GM23248 (cell line): ENCODE data around the gene DPH1. TPM values are rescaled to one million over a fixed set of nuclear protein-coding genes. Genes with fewer than 3 reads are reported as not detected.

Experiments used
- DNase-seq: peaks from one replicate; pipeline ENCODE4 v3.0.0-alpha.2; 2015
- H2AFZ ChIP-seq: fragments of 200-600 bp; sonication (generic); 2 replicates; pipeline ENCODE4 v1.6.1; 2016; ENCODE audit warnings: antibody characterized with exemption
- H3F3A ChIP-seq: fragments of 200-600 bp; sonication (generic); 2 replicates; pipeline ENCODE4 v1.6.1; 2016; ENCODE audit warnings: mild to moderate bottlenecking, antibody characterized with exemption, mixed run types; ENCODE audit not compliant: insufficient read depth
- H3K27ac ChIP-seq: fragments of 200-600 bp; sonication (generic); 2 replicates; pipeline ENCODE4 v1.5.1; 2016; ENCODE audit warnings: mild to moderate bottlenecking
- H3K27me3 ChIP-seq: fragments of 200-600 bp; sonication (generic); replicated peaks from 2 replicates; pipeline ENCODE4 v1.6.1; 2016; ENCODE audit warnings: mild to moderate bottlenecking; ENCODE audit not compliant: insufficient read depth
- H3K36me3 ChIP-seq: fragments of 200-600 bp; sonication (generic); 2 replicates; pipeline ENCODE4 v1.6.1; 2016; ENCODE audit warnings: low read depth, mild to moderate bottlenecking
- H3K4me1 ChIP-seq: fragments of 200-600 bp; sonication (generic); 2 replicates; pipeline ENCODE4 v1.6.1; 2016; ENCODE audit warnings: mild to moderate bottlenecking; ENCODE audit not compliant: insufficient read depth
- H3K4me2 ChIP-seq: fragments of 200-600 bp; sonication (generic); one replicate; pipeline ENCODE4 v1.6.1; 2016; ENCODE audit warnings: mild to moderate bottlenecking; ENCODE audit not compliant: unreplicated experiment
- H3K4me3 ChIP-seq: fragments of 200-600 bp; sonication (generic); 2 replicates; pipeline ENCODE4 v1.5.1; 2016; ENCODE audit warnings: mild to moderate bottlenecking
- H3K79me2 ChIP-seq: fragments of 200-600 bp; sonication (generic); 2 replicates; pipeline ENCODE4 v1.6.1; 2016; ENCODE audit warnings: mild to moderate bottlenecking; ENCODE audit not compliant: insufficient read depth
- H3K9ac ChIP-seq: fragments of 200-600 bp; sonication (generic); 2 replicates; pipeline ENCODE4 v1.6.1; 2016; ENCODE audit warnings: mild to moderate bottlenecking
- H3K9me2 ChIP-seq: fragments of 200-600 bp; sonication (generic); 2 replicates; pipeline ENCODE4 v1.6.1; 2016; ENCODE audit warnings: mixed run types, mild to moderate bottlenecking, moderate library complexity; ENCODE audit not compliant: insufficient read depth
- H3K9me3 ChIP-seq: fragments of 200-600 bp; sonication (generic); one replicate; pipeline ENCODE4 v1.6.1; 2017; ENCODE audit warnings: low read depth
- H4K20me1 ChIP-seq: fragments of 200-600 bp; sonication (generic); 2 replicates; pipeline ENCODE4 v1.6.0; 2016; ENCODE audit not compliant: insufficient read depth
- EZH2 ChIP-seq: fragments of 200-600 bp; sonication (generic); IDR thresholded peaks from 2 replicates; pipeline ENCODE4 v1.6.1; 2018; ENCODE audit warnings: antibody characterized with exemption, mild to moderate bottlenecking; ENCODE audit not compliant: insufficient read depth, poor library complexity, severe bottlenecking
- EZH2phosphoT487 ChIP-seq: fragments of 200-600 bp; sonication (generic); IDR thresholded peaks from 2 replicates; pipeline ENCODE4 v1.6.1; 2018; ENCODE audit warnings: antibody characterized with exemption, moderate library complexity, mild to moderate bottlenecking, low read depth; ENCODE audit not compliant: insufficient read depth
- WGBS, 2 experiments: methylation state at CpG; one replicate each; pipeline ENCODE4 v1.1.6; 2015 to 2017; ENCODE audit warnings: low lambda C conversion rate in 2 of 2, low coverage in 1 of 2; ENCODE audit errors: missing lambda C conversion rate in 2 of 2; 5-methylcytosine and 5-hydroxymethylcytosine counted together
- in situ Hi-C: fragments of 300-500 bp; cut with MboI; formaldehyde crosslinking; loops from 2 replicates; pipeline ENCODE4 v1.15.0; 2020
- polyA plus RNA-seq: library from polyadenylated mRNA; unstranded; fragments of >200 nt; fragmentation: Nextera tagmentation; extraction: Ambion mirVana; gene quantifications from 2 replicates; pipeline ENCODE4 v1.2.1, GENCODE V29; 2016
- total RNA-seq: library from RNA; depleted of rRNA; stranded (reverse); fragments of >200 nt; shearing (Covaris generic); gene quantifications from 2 replicates; pipeline ENCODE4 v1.2.3, GENCODE V29; 2014

DPH1 gene
- total and polyA plus RNA-seq, 2 experiments from 2014 or later: 41.2 to 58.1 TPM

GRCh38 chr17:2040942-2041560 lies 11.1 kb downstream of the DPH1 start:
- Histone ChIP-seq H3K4me2 (peak overlapping the region; percentile 95), H3F3A (peaks cover 34% of the 10 kb centered on the region), H3K27me3 (no peaks in the 10 kb centered on the region), H3K27ac (peak overlapping the region; percentile 85), H3K9ac (peak overlapping the region; percentile 92), H2AFZ (peak overlapping the region; percentile 69; the same call in 1 of the 2 replicates), H4K20me1 (no peaks in the 10 kb centered on the region), H3K36me3 (peaks cover 12% of the 10 kb centered on the region; the same call in 1 of the 2 replicates), H3K79me2 (peaks cover 30% of the 10 kb centered on the region), H3K9me2 (no peaks in the 10 kb centered on the region), H3K4me1 (peaks cover 25% of the 10 kb centered on the region), H3K4me3 (peak overlapping the region; percentile 89), H3K9me3 (no peaks in the 10 kb centered on the region)
- no peak for TF ChIP-seq EZH2
- TF ChIP-seq EZH2phosphoT487: no peak
- no peak for DNase-seq
- in situ Hi-C loops: no loop called here
- WGBS, 2 experiments: 44 to 47% methylated on average over 15 to 16 of the region's 16 CpGs

DNA sequence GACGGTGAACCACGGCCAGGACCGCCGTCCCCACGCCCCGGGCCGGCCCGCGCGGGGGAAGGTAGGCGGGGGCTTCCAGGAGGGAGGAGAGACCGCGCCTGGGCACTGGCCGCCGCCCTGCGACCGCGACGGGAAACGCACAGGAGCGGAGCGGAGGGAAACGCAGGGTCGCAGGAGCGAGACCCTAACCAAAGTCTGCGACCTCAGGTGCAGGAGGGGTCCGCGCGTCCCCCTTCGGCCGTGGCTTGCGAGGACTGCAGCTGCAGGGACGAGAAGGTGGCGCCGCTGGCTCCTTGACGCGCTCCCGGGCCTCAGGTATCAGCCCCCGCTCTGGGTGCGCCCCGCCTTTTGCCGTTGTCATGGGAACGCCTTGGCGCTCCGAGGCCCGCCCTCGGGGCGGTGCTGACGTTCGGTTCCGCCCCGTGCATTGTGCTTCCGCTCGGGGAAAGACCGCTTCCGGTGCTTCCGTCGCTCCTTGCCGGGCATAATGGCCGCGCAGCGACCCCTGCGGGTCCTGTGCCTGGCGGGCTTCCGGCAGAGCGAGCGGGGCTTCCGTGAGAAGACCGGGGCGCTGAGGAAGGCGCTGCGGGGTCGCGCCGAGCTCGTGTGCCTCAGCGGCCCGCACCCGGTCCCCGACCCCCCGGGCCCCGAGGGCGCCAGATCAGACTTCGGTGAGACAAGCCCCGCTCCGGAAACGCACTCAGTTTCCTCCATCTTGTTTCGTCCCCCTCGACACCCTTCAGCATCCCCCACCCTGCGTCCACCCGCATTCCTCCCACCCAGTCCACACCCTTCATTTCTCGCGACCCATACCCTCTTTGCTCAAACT lies 11.8 kb downstream of the DPH1 start, which contains the start of gene OVCA2:
OVCA2 (plus strand) TSS at position 462 of the 829 bp plus-strand sequence; CDS start at position 488, 26 bp downstream.
- Histone ChIP-seq H3K27ac (peak within 1 kb of the TSS; percentile 85), H3K4me3 (peak within 1 kb of the TSS; percentile 89), H3F3A (peaks cover 34% of the 10 kb centered on the region), H2AFZ (peak within 1 kb of the TSS; percentile 69), H3K27me3 (no peaks in the 10 kb centered on the region), H3K9me3 (no peaks in the 10 kb centered on the region), H3K4me2 (peak within 1 kb of the TSS; percentile 95), H3K36me3 (peaks cover 7% of the 10 kb centered on the region; the same call in 1 of the 2 replicates), H4K20me1 (no peaks in the 10 kb centered on the region), H3K9ac (peak within 1 kb of the TSS; percentile 92), H3K9me2 (no peaks in the 10 kb centered on the region), H3K4me1 (peaks cover 25% of the 10 kb centered on the region), H3K79me2 (peaks cover 30% of the 10 kb centered on the region)
- no peak for TF ChIP-seq EZH2
- DNase-seq: peak; percentile 99
- in situ Hi-C loops: no loop called here
- WGBS, 2 experiments: 1 to 2% methylated on average over 64 to 65 of the region's 93 CpGs

DNA sequence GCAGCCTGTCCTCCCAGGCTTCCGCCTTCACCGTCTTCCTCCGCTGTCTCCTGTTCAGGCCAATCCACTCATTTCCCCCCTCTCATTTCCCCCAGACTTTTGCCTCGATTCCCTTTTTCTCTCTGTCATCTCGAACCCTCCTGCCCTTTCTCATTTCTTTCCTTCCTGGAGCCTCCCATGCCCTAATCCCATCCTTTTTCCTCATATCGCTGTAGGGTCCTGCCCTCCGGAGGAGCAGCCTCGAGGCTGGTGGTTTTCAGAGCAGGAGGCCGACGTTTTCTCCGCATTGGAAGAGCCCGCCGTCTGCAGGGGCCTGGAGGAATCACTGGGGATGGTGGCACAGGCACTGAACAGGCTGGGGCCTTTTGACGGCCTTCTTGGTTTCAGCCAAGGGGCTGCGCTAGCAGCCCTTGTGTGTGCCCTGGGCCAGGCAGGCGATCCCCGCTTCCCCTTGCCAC lies 12.5 kb downstream of the DPH1 start:
- TF ChIP-seq EZH2 (no peak), EZH2phosphoT487 (no peak)
- peak overlapping the region; percentile 95 for H3K4me2 ChIP-seq
- H3K36me3 ChIP-seq: peaks cover 7% of the 10 kb centered on the region; the same call in 1 of the 2 replicates
- no peaks in the 10 kb centered on the region for H3K27me3 ChIP-seq
- H3K79me2 ChIP-seq: peaks cover 30% of the 10 kb centered on the region
- DNase-seq: peak; percentile 77
- no peaks in the 10 kb centered on the region for H3K9me2 ChIP-seq
- H4K20me1 ChIP-seq: no peaks in the 10 kb centered on the region
- peak overlapping the region; percentile 85 for H3K27ac ChIP-seq
- no peaks in the 10 kb centered on the region for H3K9me3 ChIP-seq
- peak overlapping the region; percentile 89 for H3K4me3 ChIP-seq
- peaks cover 25% of the 10 kb centered on the region for H3K4me1 ChIP-seq
- peak overlapping the region; percentile 69 for H2AFZ ChIP-seq
- peak overlapping the region; percentile 92 for H3K9ac ChIP-seq
- H3F3A ChIP-seq: peaks cover 34% of the 10 kb centered on the region
- in situ Hi-C loops: no loop called here
- WGBS, 2 experiments: 12% methylated on average over 17 of the region's 17 CpGs

- H3K36me3 ChIP-seq: peaks cover 7% of the 10 kb centered on the region; the same call in 1 of the 2 replicates
- WGBS, 2 experiments: 75 to 83% methylated on average over 5 of the region's 5 CpGs
- H3F3A ChIP-seq: peaks cover 34% of the 10 kb centered on the region
- H3K9me3 ChIP-seq: no peaks in the 10 kb centered on the region
- H3K4me1 ChIP-seq: peaks cover 25% of the 10 kb centered on the region
- H3K27ac ChIP-seq: peak overlapping the region; percentile 85
- no peaks in the 10 kb centered on the region for H3K27me3 ChIP-seq
- H3K9ac ChIP-seq: peak overlapping the region; percentile 92
- no peaks in the 10 kb centered on the region for H3K9me2 ChIP-seq
- in situ Hi-C loops: no loop called here
- peak overlapping the region; percentile 95 for H3K4me2 ChIP-seq
- TF ChIP-seq EZH2phosphoT487 (no peak), EZH2 (no peak)
- H3K79me2 ChIP-seq: peaks cover 30% of the 10 kb centered on the region
- no peaks in the 10 kb centered on the region for H4K20me1 ChIP-seq
- H2AFZ ChIP-seq: no peak overlapping the region
- DNase-seq: no peak
- peak overlapping the region; percentile 89 for H3K4me3 ChIP-seq
Observed at GRCh38 chr17:2042933-2043332, 13.0 kb downstream of the DPH1 start.
